Testis (tissue), 2 donors: ENCODE results near the gene SLC13A5.

Source experiments
- CTCF ChIP-seq, 3 experiments: fragments of 450-650 bp in 2 of 3; fragments of 200-600 bp in 1 of 3; sonication (generic) in 1 of 3; IDR thresholded peaks; one replicate each; pipeline ENCODE4 v1.5.1; 2016 to 2019; ENCODE audit warnings: antibody characterized with exemption in 3 of 3, mild to moderate bottlenecking in 2 of 3, moderate library complexity in 1 of 3
- POLR2A ChIP-seq: fragments of 450-650 bp; IDR thresholded peaks from one replicate; pipeline ENCODE4 v1.6.1; 2017; ENCODE audit warnings: antibody characterized with exemption, mild to moderate bottlenecking, moderate library complexity

- TF ChIP-seq CTCF (IDR thresholded peaks at IDR 0.05) (no peak), POLR2A (no peak)
Observed at GRCh38 chr17:6651919-6652452, 61.2 kb downstream of the SLC13A5 start.
